Stimulated activated CD8-positive, alpha-beta memory T cell treated with anti-CD3 and anti-CD28 coated beads, Interleukin-15, amount 100 ng/mL, for 48 hours (primary cell): ENCODE results near the gene SEMA6D.
"Not testable (repeated sequence)": the region's sequence is repeated elsewhere in the genome, so short reads cannot be mapped to it uniquely, and the experiment has no call there.

Experiments
- DNase-seq, 2 donors: peaks; one replicate each; pipeline ENCODE4 v3.0.0-alpha.2; 2020; ENCODE audit warnings: low read depth in 2 of 2

Gene SEMA6D

GRCh38 chr15:47715856-47716445 is 1.4 kb upstream of the SEMA6D start:
- no peak for DNase-seq

GRCh38 chr15:47716516-47716915 is 789 bp upstream of the SEMA6D start:
- DNase-seq, result no peak

GRCh38 chr15:47718497-47719437 is 1.5 kb downstream of the SEMA6D start:
- DNase-seq, result no peak

GRCh38 chr15:47719730-47720129 is 2.4 kb downstream of the SEMA6D start:
- DNase-seq, result no peak

- DNase-seq, result no peak
Observed at GRCh38 chr15:47720555-47720954, 3.2 kb downstream of the SEMA6D start.

GRCh38 chr15:47721676-47722075 is 4.4 kb downstream of the SEMA6D start:
- DNase-seq, result no peak

GRCh38 chr15:47724346-47724745 is 7.0 kb downstream of the SEMA6D start:
- no peak for DNase-seq

- DNase-seq, result no peak
Observed at GRCh38 chr15:47725051-47725450, 7.7 kb downstream of the SEMA6D start.

- DNase-seq, result no peak
Observed at GRCh38 chr15:47725906-47726305, 8.6 kb downstream of the SEMA6D start.

- no peak for DNase-seq
Observed at GRCh38 chr15:47726399-47726823, 9.1 kb downstream of the SEMA6D start.

GRCh38 chr15:47727137-47727536 is 9.8 kb downstream of the SEMA6D start:
- DNase-seq, result no peak

GRCh38 chr15:47727676-47728075 is 10.4 kb downstream of the SEMA6D start:
- no peak for DNase-seq

GRCh38 chr15:47728426-47728825 is 11.1 kb downstream of the SEMA6D start:
- no peak for DNase-seq

- no peak for DNase-seq
Observed at GRCh38 chr15:47728886-47729285, 11.6 kb downstream of the SEMA6D start.

GRCh38 chr15:47731230-47731629 is 13.9 kb downstream of the SEMA6D start:
- DNase-seq, result no peak

GRCh38 chr15:47732248-47732647 is 14.9 kb downstream of the SEMA6D start:
- DNase-seq, result no peak

- DNase-seq, result no peak
Observed at GRCh38 chr15:47733085-47733484, 15.8 kb downstream of the SEMA6D start.

- DNase-seq, result no peak
Observed at GRCh38 chr15:47736143-47736786, 19.0 kb downstream of the SEMA6D start.

GRCh38 chr15:47737477-47737876 is 20.2 kb downstream of the SEMA6D start:
- DNase-seq, result no peak

GRCh38 chr15:47738144-47738825 is 21.0 kb downstream of the SEMA6D start:
- not testable (repeated sequence) for DNase-seq

GRCh38 chr15:47741082-47741481 is 23.8 kb downstream of the SEMA6D start:
- no peak for DNase-seq

GRCh38 chr15:47741907-47742306 is 24.6 kb downstream of the SEMA6D start:
- no peak for DNase-seq
